Duodenal mucosa (tissue), 2 donors: ENCODE data around the gene BTN1A1.
"Not testable (repeated sequence)": the region's sequence is repeated elsewhere in the genome, so short reads cannot be mapped to it uniquely, and the experiment has no call there.

ENCODE experiments used
- H3K27ac ChIP-seq: one replicate; pipeline ENCODE4 v1.7.0; 2013; ENCODE audit warnings: low read depth, low read length
- H3K27me3 ChIP-seq, 2 donors: one replicate each; pipeline ENCODE4 v1.7.0; 2013; ENCODE audit warnings: low read length in 2 of 2, control low read depth in 1 of 2; ENCODE audit not compliant: insufficient read depth in 2 of 2, control insufficient read depth in 1 of 2
- H3K36me3 ChIP-seq, 2 donors: one replicate each; pipeline ENCODE4 v1.7.0; 2013; ENCODE audit warnings: low read length in 2 of 2, control low read depth in 1 of 2; ENCODE audit not compliant: insufficient read depth in 2 of 2, control insufficient read depth in 1 of 2
- H3K4me1 ChIP-seq, 2 donors: one replicate each; pipeline ENCODE4 v1.7.0; 2013; ENCODE audit warnings: low read length in 2 of 2, control low read depth in 1 of 2; ENCODE audit not compliant: insufficient read depth in 2 of 2, control insufficient read depth in 1 of 2
- H3K4me3 ChIP-seq, 2 donors: one replicate each; pipeline ENCODE4 v1.7.0; 2013; ENCODE audit warnings: low read length in 2 of 2, low read depth in 1 of 2
- H3K9ac ChIP-seq, 2 donors: one replicate each; pipeline ENCODE4 v1.7.0; 2013; ENCODE audit warnings: low read length in 2 of 2, low read depth in 1 of 2
- H3K9me3 ChIP-seq, 2 donors: one replicate each; pipeline ENCODE4 v1.7.0; 2013; ENCODE audit warnings: low read length in 2 of 2, control low read depth in 1 of 2; ENCODE audit not compliant: control insufficient read depth in 1 of 2

The BTN1A1 gene, protein sequence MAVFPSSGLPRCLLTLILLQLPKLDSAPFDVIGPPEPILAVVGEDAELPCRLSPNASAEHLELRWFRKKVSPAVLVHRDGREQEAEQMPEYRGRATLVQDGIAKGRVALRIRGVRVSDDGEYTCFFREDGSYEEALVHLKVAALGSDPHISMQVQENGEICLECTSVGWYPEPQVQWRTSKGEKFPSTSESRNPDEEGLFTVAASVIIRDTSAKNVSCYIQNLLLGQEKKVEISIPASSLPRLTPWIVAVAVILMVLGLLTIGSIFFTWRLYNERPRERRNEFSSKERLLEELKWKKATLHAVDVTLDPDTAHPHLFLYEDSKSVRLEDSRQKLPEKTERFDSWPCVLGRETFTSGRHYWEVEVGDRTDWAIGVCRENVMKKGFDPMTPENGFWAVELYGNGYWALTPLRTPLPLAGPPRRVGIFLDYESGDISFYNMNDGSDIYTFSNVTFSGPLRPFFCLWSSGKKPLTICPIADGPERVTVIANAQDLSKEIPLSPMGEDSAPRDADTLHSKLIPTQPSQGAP

DNA sequence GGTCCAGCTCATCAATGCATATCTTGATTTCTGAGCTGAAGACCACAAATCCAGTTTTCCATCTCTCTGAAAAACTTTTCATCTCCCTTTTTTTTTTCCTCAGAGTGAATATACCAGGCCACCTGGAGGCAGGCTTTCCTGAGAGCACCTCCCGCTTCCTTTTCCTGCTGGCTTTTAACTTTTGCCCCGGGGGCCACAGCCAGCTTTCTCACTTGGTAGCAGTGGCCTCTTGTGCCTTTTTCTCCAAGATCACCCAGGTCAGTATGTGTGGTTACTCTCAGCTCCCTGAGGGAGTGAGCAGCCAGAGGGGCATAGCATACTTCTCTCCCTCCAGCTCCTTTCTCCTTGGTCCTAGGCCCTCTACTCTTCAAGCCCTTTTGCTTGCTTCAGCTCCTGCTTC, at the start of gene BTN1A1:
Gene BTN1A1 (plus strand): TSS at position 202 of the 400 bp plus-strand sequence. CDS start 984 bp downstream, outside the sequence.
- no peak within 1 kb of the TSS for H3K27ac ChIP-seq
- peaks cover 7 to 14% of the 10 kb centered on the region in 2 donors for H3K27me3 ChIP-seq
- no peak within 1 kb of the TSS for H3K4me3 ChIP-seq
- H3K9me3 ChIP-seq, result no peaks in the 10 kb centered on the region
- peaks cover 11 to 13% of the 10 kb centered on the region in 2 donors for H3K4me1 ChIP-seq
- no peak within 1 kb of the TSS for H3K9ac ChIP-seq
- no peaks in the 10 kb centered on the region for H3K36me3 ChIP-seq

DNA sequence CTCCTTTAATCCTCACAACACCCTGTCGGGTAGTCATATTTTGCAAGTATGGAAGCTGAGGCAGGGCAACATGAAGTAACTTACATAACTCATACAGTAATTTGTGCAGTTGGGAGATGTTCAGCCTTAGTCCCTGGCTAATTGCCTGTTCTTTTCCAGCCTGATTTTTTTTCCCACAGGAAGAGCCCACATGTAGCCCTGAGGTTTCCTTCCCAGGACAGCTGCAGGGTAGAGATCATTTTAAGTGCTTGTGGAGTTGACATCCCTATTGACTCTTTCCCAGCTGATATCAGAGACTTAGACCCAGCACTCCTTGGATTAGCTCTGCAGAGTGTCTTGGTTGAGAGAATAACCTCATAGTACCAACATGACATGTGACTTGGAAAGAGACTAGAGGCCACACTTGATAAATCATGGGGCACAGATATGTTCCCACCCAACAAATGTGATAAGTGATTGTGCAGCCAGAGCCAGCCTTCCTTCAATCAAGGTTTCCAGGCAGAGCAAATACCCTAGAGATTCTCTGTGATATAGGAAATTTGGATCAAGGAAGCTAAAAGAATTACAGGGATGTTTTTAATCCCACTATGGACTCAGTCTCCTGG, 47.4 kb upstream of the BTN1A1 start:
- no peak overlapping the region for H3K4me3 ChIP-seq
- H3K9ac ChIP-seq, result no peak overlapping the region
- no peaks in the 10 kb centered on the region for H3K9me3 ChIP-seq
- H3K4me1 ChIP-seq, result peaks cover 5 to 7% of the 10 kb centered on the region in 2 donors
- peaks cover 11 to 36% of the 10 kb centered on the region in 2 donors for H3K36me3 ChIP-seq
- H3K27me3 ChIP-seq, result no peaks in the 10 kb centered on the region
- H3K27ac ChIP-seq, result no peak overlapping the region

- Histone ChIP-seq H3K4me3 (no peak overlapping the region), H3K36me3 (peaks cover 8 to 24% of the 10 kb centered on the region in 2 donors), H3K27me3 (no peaks in the 10 kb centered on the region), H3K9ac (no peak overlapping the region), H3K27ac (no peak overlapping the region), H3K9me3 (no peaks in the 10 kb centered on the region), H3K4me1 (peaks cover 14 to 15% of the 10 kb centered on the region in 2 donors)
Observed at GRCh38 chr6:26454631-26455030, 45.5 kb upstream of the BTN1A1 start.

DNA sequence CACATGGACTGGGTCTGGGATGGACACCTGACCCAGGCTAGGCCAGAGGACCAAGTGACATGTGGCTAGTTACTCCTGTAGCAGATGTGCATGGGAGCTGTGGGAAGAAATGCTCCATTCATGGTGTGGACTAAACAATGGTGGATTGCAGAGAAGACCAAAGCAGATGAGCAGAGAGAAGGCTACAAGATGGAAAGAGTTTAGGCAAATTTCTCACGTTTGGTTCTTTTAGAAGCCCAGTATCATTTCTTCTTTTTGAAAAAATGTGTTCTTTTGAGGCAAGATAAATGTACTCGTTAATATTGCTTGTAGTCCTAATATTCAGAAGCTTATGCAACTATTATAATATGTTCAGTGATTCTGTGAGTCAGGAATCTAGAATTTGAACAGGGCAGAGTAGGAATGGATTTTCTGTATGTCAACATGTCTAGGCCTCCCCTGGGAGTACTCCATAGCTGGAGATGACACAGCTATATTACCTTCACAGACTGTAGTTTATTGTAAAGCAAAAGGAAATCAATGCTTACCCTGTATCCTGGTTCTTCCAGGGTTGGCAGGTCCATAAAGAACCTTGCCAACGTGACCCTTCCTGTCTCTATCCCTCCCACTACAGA, 44.6 kb upstream of the BTN1A1 start:
- no peak overlapping the region for H3K27ac ChIP-seq
- peaks cover 10 to 22% of the 10 kb centered on the region in 2 donors for H3K36me3 ChIP-seq
- H3K4me3 ChIP-seq, result no peak overlapping the region
- no peaks in the 10 kb centered on the region for H3K27me3 ChIP-seq
- no peaks in the 10 kb centered on the region for H3K9me3 ChIP-seq
- H3K9ac ChIP-seq, result no peak overlapping the region
- H3K4me1 ChIP-seq, result peaks cover 22 to 23% of the 10 kb centered on the region in 2 donors

- Histone ChIP-seq H3K9ac (peak overlapping the region; percentile 97 to 99), H3K9me3 (no peaks in the 10 kb centered on the region), H3K4me1 (peaks cover 29 to 31% of the 10 kb centered on the region in 2 donors), H3K27ac (peak overlapping the region; percentile 23), H3K4me3 (peak overlapping the region; percentile 87 to 94), H3K27me3 (no peaks in the 10 kb centered on the region), H3K36me3 (peaks cover 16 to 23% of the 10 kb centered on the region in 2 donors)
Observed at GRCh38 chr6:26457264-26457805, 42.8 kb upstream of the BTN1A1 start.

- Histone ChIP-seq H3K4me1 (peaks cover 29 to 31% of the 10 kb centered on the region in 2 donors), H3K27ac (peak within 1 kb of the TSS; percentile 94), H3K9ac (peak within 1 kb of the TSS; percentile 97 to 99), H3K4me3 (peak within 1 kb of the TSS; percentile 87 to 94), H3K9me3 (no peaks in the 10 kb centered on the region), H3K27me3 (no peaks in the 10 kb centered on the region), H3K36me3 (peaks cover 21 to 30% of the 10 kb centered on the region in 2 donors)
Observed at GRCh38 chr6:26457806-26458688, 42.1 kb upstream of the BTN1A1 start, which contains the start of gene BTN2A1. Gene BTN2A1, plus strand, starts transcription at chr6:26457955. Its CDS starts 682 bp downstream, at chr6:26458637.

- peaks cover 29 to 31% of the 10 kb centered on the region in 2 donors for H3K4me1 ChIP-seq
- no peak overlapping the region for H3K27ac ChIP-seq
- H3K9ac ChIP-seq, result peak overlapping the region in 1 of 2 donors; percentile 33
- no peaks in the 10 kb centered on the region for H3K9me3 ChIP-seq
- H3K4me3 ChIP-seq, result peak overlapping the region; percentile 46 to 48
- H3K27me3 ChIP-seq, result no peaks in the 10 kb centered on the region
- H3K36me3 ChIP-seq, result peaks cover 29 to 42% of the 10 kb centered on the region in 2 donors
Observed at GRCh38 chr6:26459023-26459810, 40.9 kb upstream of the BTN1A1 start.

- not testable (repeated sequence) for H3K27ac ChIP-seq, H3K9ac ChIP-seq, H3K9me3 ChIP-seq, H3K27me3 ChIP-seq
- Histone ChIP-seq H3K4me3 (peak overlapping the region in 1 of 2 donors; percentile 46), H3K36me3 (peaks cover 48 to 63% of the 10 kb centered on the region in 2 donors), H3K4me1 (peaks cover 29 to 31% of the 10 kb centered on the region in 2 donors)
Observed at GRCh38 chr6:26461353-26461752, 38.8 kb upstream of the BTN1A1 start.
